Trophoblast cell (in vitro differentiated cells and primary cell): Measurements from ENCODE around the gene CHCHD6.

Source experiments
- DNase-seq, 2 donors: peaks; one replicate each; pipeline ENCODE4 v3.0.0-alpha.2; 2016
- H2AFZ ChIP-seq: 2 replicates; pipeline ENCODE4 v1.6.1; 2013; ENCODE audit warnings: low read length, moderate library complexity, mild to moderate bottlenecking; ENCODE audit not compliant: insufficient read depth, poor library complexity
- H2AK5ac ChIP-seq: 2 replicates; pipeline ENCODE4 v1.6.1; 2013; ENCODE audit warnings: mild to moderate bottlenecking, low read length
- H2BK120ac ChIP-seq: 2 replicates; pipeline ENCODE4 v1.6.1; 2013; ENCODE audit warnings: low read length, mild to moderate bottlenecking, moderate library complexity; ENCODE audit not compliant: insufficient read depth, poor library complexity
- H2BK12ac ChIP-seq: 2 replicates; pipeline ENCODE4 v1.6.1; 2013; ENCODE audit warnings: mild to moderate bottlenecking, low read length, moderate library complexity
- H2BK5ac ChIP-seq: 2 replicates; pipeline ENCODE4 v1.6.1; 2013; ENCODE audit warnings: low read length, low read depth, moderate library complexity, mild to moderate bottlenecking; ENCODE audit not compliant: poor library complexity
- H3K14ac ChIP-seq: 2 replicates; pipeline ENCODE4 v1.6.1; 2013; ENCODE audit warnings: mild to moderate bottlenecking, low read length
- H3K18ac ChIP-seq: 2 replicates; pipeline ENCODE4 v1.6.1; 2013; ENCODE audit warnings: mild to moderate bottlenecking, low read length
- H3K23ac ChIP-seq: 2 replicates; pipeline ENCODE4 v1.6.1; 2013; ENCODE audit warnings: low read length
- H3K27ac ChIP-seq: 2 replicates; pipeline ENCODE4 v1.5.1; 2013; ENCODE audit warnings: low read depth, mild to moderate bottlenecking, inconsistent platforms, low read length, moderate library complexity
- H3K27me3 ChIP-seq: 2 replicates; pipeline ENCODE4 v1.6.1; 2013; ENCODE audit warnings: inconsistent platforms, mild to moderate bottlenecking, low read length, moderate library complexity; ENCODE audit not compliant: insufficient read depth
- H3K36me3 ChIP-seq, 2 experiments: 1 replicate in 1 of 2; 2 replicates in 1 of 2; pipeline ENCODE4 v1.6.1; 2013; ENCODE audit warnings: low read length in 2 of 2, mild to moderate bottlenecking in 2 of 2, moderate library complexity in 1 of 2; ENCODE audit not compliant: insufficient read depth in 2 of 2, control insufficient read depth in 1 of 2
- H3K4ac ChIP-seq: 2 replicates; pipeline ENCODE4 v1.6.1; 2013; ENCODE audit warnings: low read depth, mild to moderate bottlenecking, low read length, moderate library complexity
- H3K4me1 ChIP-seq, 2 experiments: 1 replicate in 1 of 2; 2 replicates in 1 of 2; pipeline ENCODE4 v1.6.1; 2013; ENCODE audit warnings: low read length in 2 of 2, mild to moderate bottlenecking in 2 of 2, moderate library complexity in 1 of 2; ENCODE audit not compliant: insufficient read depth in 2 of 2, control insufficient read depth in 1 of 2
- H3K4me2 ChIP-seq: 2 replicates; pipeline ENCODE4 v1.6.1; 2013; ENCODE audit warnings: inconsistent platforms, mild to moderate bottlenecking, low read length, moderate library complexity
- H3K4me3 ChIP-seq: 2 replicates; pipeline ENCODE4 v1.5.1; 2013; ENCODE audit warnings: mild to moderate bottlenecking, low read depth, low read length, inconsistent platforms
- H3K79me1 ChIP-seq: one replicate; pipeline ENCODE4 v1.6.1; 2013; ENCODE audit warnings: low read length
- H3K79me2 ChIP-seq: 2 replicates; pipeline ENCODE4 v1.6.1; 2013; ENCODE audit warnings: low read length, mild to moderate bottlenecking; ENCODE audit not compliant: control insufficient read depth, insufficient read depth, poor library complexity
- H3K9ac ChIP-seq: 2 replicates; pipeline ENCODE4 v1.6.1; 2013; ENCODE audit warnings: mild to moderate bottlenecking, low read length
- H3K9me3 ChIP-seq: 2 replicates; pipeline ENCODE4 v1.6.1; 2013; ENCODE audit warnings: low read depth, mild to moderate bottlenecking, control low read depth, inconsistent platforms, low read length; ENCODE audit not compliant: insufficient read depth
- H4K12ac ChIP-seq: 2 replicates; pipeline ENCODE4 v1.6.1; 2013; ENCODE audit warnings: low read depth, mild to moderate bottlenecking, low read length, moderate library complexity
- H4K8ac ChIP-seq: 2 replicates; pipeline ENCODE4 v1.6.1; 2013; ENCODE audit warnings: low read depth, mild to moderate bottlenecking, low read length, moderate library complexity
- H4K91ac ChIP-seq: one replicate; pipeline ENCODE4 v1.6.1; 2013; ENCODE audit warnings: low read depth, mild to moderate bottlenecking, low read length, moderate library complexity
- WGBS: extraction: QIAGEN DNeasy Blood & Tissue Kit; methylation state at CpG from one replicate; pipeline ENCODE4 v1.1.7; 2013; ENCODE audit warnings: missing lambda C conversion rate; ENCODE audit not compliant: insufficient read length, insufficient coverage; ENCODE audit errors: extremely low coverage; 5-methylcytosine and 5-hydroxymethylcytosine counted together

Gene CHCHD6

DNA sequence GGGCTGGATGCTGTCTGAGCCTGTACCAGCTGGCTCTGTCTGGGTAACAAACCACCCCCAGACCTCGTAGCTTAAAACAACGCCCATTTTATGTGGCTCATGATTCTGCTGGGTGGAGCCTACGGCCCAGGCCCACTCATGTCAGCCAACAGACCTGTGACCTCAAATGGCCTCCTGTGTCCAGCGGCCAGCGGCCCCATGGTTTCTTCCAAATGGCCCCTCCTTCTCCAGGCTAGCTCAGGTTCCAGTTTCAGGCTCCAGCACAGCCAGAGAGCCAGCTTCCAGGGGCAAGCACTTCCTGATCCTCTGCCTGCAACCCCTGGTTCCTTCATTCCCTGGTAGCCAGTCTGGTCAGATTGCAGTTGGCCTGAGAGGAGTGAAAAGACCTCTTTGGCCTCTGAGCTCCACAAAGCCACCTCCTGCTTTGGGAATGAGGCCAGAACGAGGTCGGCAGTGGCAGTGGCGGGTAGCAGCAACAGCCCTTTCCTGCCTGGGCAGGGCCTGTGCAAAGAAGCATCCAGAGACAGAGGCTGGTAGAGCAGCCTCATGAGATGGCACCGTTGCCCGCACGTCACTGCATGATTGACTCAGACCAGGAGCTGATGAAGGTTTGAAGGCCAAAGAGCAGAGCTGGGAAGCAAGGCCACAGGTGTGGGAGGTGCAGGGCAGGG lies 257.9 kb downstream of the CHCHD6 start:
- H4K8ac ChIP-seq = no peak overlapping the region
- no peak overlapping the region for H2AFZ ChIP-seq
- peak in 1 of 2 donors; percentile 9 for DNase-seq
- H2AK5ac ChIP-seq = no peak overlapping the region
- H3K4me1 ChIP-seq = peaks cover 7% of the 10 kb centered on the region in 2 experiments
- no peak overlapping the region for H3K14ac ChIP-seq
- no peaks in the 10 kb centered on the region for H3K36me3 ChIP-seq
- no peaks in the 10 kb centered on the region for H3K79me1 ChIP-seq
- no peaks in the 10 kb centered on the region for H3K79me2 ChIP-seq
- no CpG with 5 or more reads among the region's 11 CpGs for WGBS
- no peak overlapping the region for H4K91ac ChIP-seq
- H3K4me2 ChIP-seq = no peak overlapping the region
- no peak overlapping the region for H3K27ac ChIP-seq
- no peak overlapping the region for H3K9ac ChIP-seq
- H3K4me3 ChIP-seq = no peak overlapping the region
- no peak overlapping the region for H3K23ac ChIP-seq
- peaks cover 3% of the 10 kb centered on the region for H3K9me3 ChIP-seq
- H2BK5ac ChIP-seq = no peak overlapping the region
- H3K4ac ChIP-seq = no peak overlapping the region
- H4K12ac ChIP-seq = no peak overlapping the region
- H3K27me3 ChIP-seq = no peaks in the 10 kb centered on the region
- H3K18ac ChIP-seq = no peak overlapping the region
- H2BK12ac ChIP-seq = no peak overlapping the region
- H2BK120ac ChIP-seq = no peak overlapping the region

GRCh38 chr3:126962756-126963155 lies 258.7 kb downstream of the CHCHD6 start:
- Histone ChIP-seq H2BK12ac (no peak overlapping the region), H2BK5ac (no peak overlapping the region), H3K23ac (no peak overlapping the region), H3K4ac (no peak overlapping the region), H3K9me3 (peaks cover 3% of the 10 kb centered on the region), H3K36me3 (no peaks in the 10 kb centered on the region), H3K14ac (no peak overlapping the region), H3K79me2 (no peaks in the 10 kb centered on the region), H3K4me3 (no peak overlapping the region), H3K9ac (no peak overlapping the region), H4K8ac (no peak overlapping the region), H3K4me1 (peaks cover 7% of the 10 kb centered on the region in 2 experiments), H2AK5ac (no peak overlapping the region), H3K27ac (no peak overlapping the region), H3K27me3 (no peaks in the 10 kb centered on the region), H4K12ac (no peak overlapping the region), H2AFZ (no peak overlapping the region), H3K18ac (no peak overlapping the region), H3K79me1 (no peaks in the 10 kb centered on the region), H2BK120ac (no peak overlapping the region), H3K4me2 (no peak overlapping the region), H4K91ac (no peak overlapping the region)
- WGBS = no CpG with 5 or more reads among the region's 8 CpGs
- no peak for DNase-seq

- Histone ChIP-seq H4K8ac (no peak overlapping the region), H3K27ac (no peak overlapping the region)
Observed at GRCh38 chr3:126963261-126964190, 259.5 kb downstream of the CHCHD6 start.

DNA sequence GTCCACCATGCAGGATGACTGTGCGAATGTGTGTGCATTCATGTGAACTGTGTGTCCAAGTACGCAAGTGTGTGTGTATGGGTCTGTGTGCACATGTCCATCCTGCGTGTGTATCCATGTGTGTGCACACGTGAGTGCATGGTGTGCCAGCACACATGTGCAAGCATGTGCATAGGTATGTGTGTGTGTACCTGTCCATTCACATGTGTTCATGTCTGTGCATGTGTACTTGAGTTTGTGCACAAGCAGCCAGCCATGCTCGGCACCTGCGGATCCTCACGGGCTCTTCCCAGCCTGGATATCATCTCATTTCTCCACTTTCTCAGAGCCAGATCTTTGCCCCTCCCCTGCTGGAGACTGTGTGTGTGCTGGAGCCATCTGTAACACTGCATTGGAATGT lies 260.2 kb downstream of the CHCHD6 start:
- H3K27ac ChIP-seq = no peak overlapping the region
- no peaks in the 10 kb centered on the region for H3K79me1 ChIP-seq
- H3K23ac ChIP-seq = peak overlapping the region; percentile 23
- H3K4me2 ChIP-seq = no peak overlapping the region
- no peak overlapping the region for H2BK12ac ChIP-seq
- H4K91ac ChIP-seq = no peak overlapping the region
- peaks cover 7% of the 10 kb centered on the region in 2 experiments for H3K4me1 ChIP-seq
- no peak overlapping the region for H3K4me3 ChIP-seq
- H2BK5ac ChIP-seq = no peak overlapping the region
- no peak overlapping the region for H4K8ac ChIP-seq
- H3K36me3 ChIP-seq = no peaks in the 10 kb centered on the region
- H3K9me3 ChIP-seq = peaks cover 3% of the 10 kb centered on the region
- H3K79me2 ChIP-seq = no peaks in the 10 kb centered on the region
- H3K4ac ChIP-seq = no peak overlapping the region
- H4K12ac ChIP-seq = no peak overlapping the region
- no peak overlapping the region for H3K18ac ChIP-seq
- no peak overlapping the region for H2BK120ac ChIP-seq
- H3K14ac ChIP-seq = no peak overlapping the region
- no CpG with 5 or more reads among the region's 7 CpGs for WGBS
- no peaks in the 10 kb centered on the region for H3K27me3 ChIP-seq
- no peak overlapping the region for H2AK5ac ChIP-seq
- no peak overlapping the region for H2AFZ ChIP-seq
- no peak overlapping the region for H3K9ac ChIP-seq
- DNase-seq = no peak

More at GRCh38 chr3:126963261-126964190, 259.5 kb downstream of the CHCHD6 start:
- Histone ChIP-seq H3K79me2 (no peaks in the 10 kb centered on the region), H4K12ac (no peak overlapping the region), H3K27me3 (no peaks in the 10 kb centered on the region), H3K36me3 (no peaks in the 10 kb centered on the region), H2BK5ac (no peak overlapping the region), H3K9me3 (peaks cover 3% of the 10 kb centered on the region), H3K23ac (no peak overlapping the region), H3K4me3 (no peak overlapping the region), H3K79me1 (no peaks in the 10 kb centered on the region), H3K4me2 (no peak overlapping the region), H3K9ac (no peak overlapping the region), H3K18ac (no peak overlapping the region), H2BK120ac (no peak overlapping the region), H2AFZ (no peak overlapping the region), H4K91ac (no peak overlapping the region), H2AK5ac (no peak overlapping the region), H2BK12ac (no peak overlapping the region), H3K4ac (no peak overlapping the region), H3K4me1 (peaks cover 7% of the 10 kb centered on the region in 2 experiments), H3K14ac (no peak overlapping the region)
- no peak for DNase-seq
- WGBS = no CpG with 5 or more reads among the region's 7 CpGs
